IMR-90 (cell line): Measurements from ENCODE around the gene STX16.

Source experiments
- CEBPB ChIP-seq: IDR thresholded peaks from 2 replicates; pipeline ENCODE4 v1.6.1; 2012; ENCODE audit warnings: low read depth, low read length, improper control_type of control experiment
- MAZ ChIP-seq: IDR thresholded peaks from 2 replicates; pipeline ENCODE4 v1.6.1; 2012; ENCODE audit warnings: low read depth, mild to moderate bottlenecking, low read length, improper control_type of control experiment, moderate library complexity, borderline replicate concordance
- POLR2A ChIP-seq: IDR thresholded peaks from 2 replicates; pipeline ENCODE4 v1.6.1; 2012; ENCODE audit warnings: mild to moderate bottlenecking, low read depth, low read length
- RAD21 ChIP-seq: IDR thresholded peaks from 2 replicates; pipeline ENCODE4 v1.6.1; 2012; ENCODE audit warnings: low read length, improper control_type of control experiment
- TF ChIP-seq, protein P1 (sequence below): conservative IDR thresholded peaks from 2 replicates; pipeline ENCODE4 v1.5.1; 2012; ENCODE audit warnings: mild to moderate bottlenecking, low read depth, low read length, improper control_type of control experiment

GRCh38 chr20:58722877-58723627, 72.0 kb downstream of the STX16 start:
- TF ChIP-seq POLR2A (no peak), MAZ (no peak), RAD21 (no peak), CEBPB (no peak)
- TF ChIP-seq, protein P1, sequence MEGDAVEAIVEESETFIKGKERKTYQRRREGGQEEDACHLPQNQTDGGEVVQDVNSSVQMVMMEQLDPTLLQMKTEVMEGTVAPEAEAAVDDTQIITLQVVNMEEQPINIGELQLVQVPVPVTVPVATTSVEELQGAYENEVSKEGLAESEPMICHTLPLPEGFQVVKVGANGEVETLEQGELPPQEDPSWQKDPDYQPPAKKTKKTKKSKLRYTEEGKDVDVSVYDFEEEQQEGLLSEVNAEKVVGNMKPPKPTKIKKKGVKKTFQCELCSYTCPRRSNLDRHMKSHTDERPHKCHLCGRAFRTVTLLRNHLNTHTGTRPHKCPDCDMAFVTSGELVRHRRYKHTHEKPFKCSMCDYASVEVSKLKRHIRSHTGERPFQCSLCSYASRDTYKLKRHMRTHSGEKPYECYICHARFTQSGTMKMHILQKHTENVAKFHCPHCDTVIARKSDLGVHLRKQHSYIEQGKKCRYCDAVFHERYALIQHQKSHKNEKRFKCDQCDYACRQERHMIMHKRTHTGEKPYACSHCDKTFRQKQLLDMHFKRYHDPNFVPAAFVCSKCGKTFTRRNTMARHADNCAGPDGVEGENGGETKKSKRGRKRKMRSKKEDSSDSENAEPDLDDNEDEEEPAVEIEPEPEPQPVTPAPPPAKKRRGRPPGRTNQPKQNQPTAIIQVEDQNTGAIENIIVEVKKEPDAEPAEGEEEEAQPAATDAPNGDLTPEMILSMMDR, result no peak
